K562 (cell line): ENCODE data around the gene SND1. TPM values are rescaled to one million over a fixed set of nuclear protein-coding genes. Genes with fewer than 3 reads are reported as not detected.

Experiments
- ASH1L ChIP-seq: fragments of 450-650 bp; IDR thresholded peaks from 2 replicates; pipeline ENCODE4 v1.6.1; 2018; ENCODE audit warnings: borderline replicate concordance, mild to moderate bottlenecking, low read depth; ENCODE audit not compliant: partially characterized antibody
- CCAR2 ChIP-seq: fragments of 200-400 bp; formaldehyde crosslinking; IDR thresholded peaks from 2 replicates; pipeline ENCODE4 v1.6.1; 2017; ENCODE audit warnings: mild to moderate bottlenecking, low read depth, low read length
- ESRRB ChIP-seq: fragments of 250-450 bp; sonication (Bioruptor Pico); IDR thresholded peaks from 2 replicates; pipeline ENCODE4 v1.5.0; 2020; ENCODE audit warnings: mild to moderate bottlenecking, moderate library complexity, borderline replicate concordance
- FOXP1 ChIP-seq: sonication (generic); formaldehyde crosslinking; IDR thresholded peaks from 2 replicates; pipeline ENCODE4 v1.8.0; 2022; ENCODE audit warnings: mild to moderate bottlenecking, missing genetic modification reagents
- HMGN3 ChIP-seq: IDR thresholded peaks from 2 replicates; pipeline ENCODE4 v1.6.1; 2011; ENCODE audit warnings: borderline replicate concordance, low read depth, mild to moderate bottlenecking, mixed read lengths, low read length; ENCODE audit not compliant: insufficient read length; ENCODE audit errors: extremely low read depth
- ID3 ChIP-seq, 2 experiments: fragments of 250-450 bp in 1 of 2; fragments of 450-650 bp in 1 of 2; sonication (Bioruptor Pico) in 1 of 2; IDR thresholded peaks; 2 replicates each; pipeline versions ENCODE4 v1.6.1 to v1.8.0; 2016 to 2021; ENCODE audit warnings: mild to moderate bottlenecking in 2 of 2, moderate library complexity in 2 of 2, missing compliant biosample characterization in 1 of 2, missing genetic modification characterization in 1 of 2
- MCM7 ChIP-seq, 2 experiments: fragments of 450-650 bp; IDR thresholded peaks; 2 replicates each; pipeline ENCODE4 v1.6.1; 2016 to 2018
- NFIC ChIP-seq: fragments of 450-650 bp; IDR thresholded peaks from 2 replicates; pipeline ENCODE4 v1.6.1; 2017; ENCODE audit warnings: mild to moderate bottlenecking, inconsistent platforms
- NFXL1 ChIP-seq: fragments of 450-650 bp; formaldehyde crosslinking; IDR thresholded peaks from 2 replicates; pipeline ENCODE4 v1.4.0; 2021; ENCODE audit warnings: mild to moderate bottlenecking
- NFYB ChIP-seq: IDR thresholded peaks from 2 replicates; pipeline ENCODE4 v1.6.1; 2011; ENCODE audit warnings: mild to moderate bottlenecking, moderate library complexity; ENCODE audit not compliant: insufficient read length; ENCODE audit errors: extremely low read depth
- PATZ1 ChIP-seq: fragments of 250-450 bp; sonication (Bioruptor Pico); IDR thresholded peaks from 2 replicates; pipeline ENCODE4 v1.5.0; 2020; ENCODE audit warnings: mild to moderate bottlenecking, borderline replicate concordance
- TAF15 ChIP-seq: fragments of 200-400 bp; formaldehyde crosslinking; IDR thresholded peaks from 2 replicates; pipeline ENCODE4 v1.6.1; 2017; ENCODE audit warnings: mild to moderate bottlenecking, low read depth, low read length, moderate library complexity
- TCFL5 ChIP-seq: fragments of 250-450 bp; sonication (Bioruptor Pico); conservative IDR thresholded peaks from 2 replicates; pipeline ENCODE4 v1.6.1; 2021; ENCODE audit warnings: mild to moderate bottlenecking, moderate library complexity, matching md5 sums
- ZBTB9 ChIP-seq: fragments of 450-650 bp; formaldehyde crosslinking; IDR thresholded peaks from 2 replicates; pipeline ENCODE4 v1.4.0; 2020; ENCODE audit warnings: mild to moderate bottlenecking, moderate library complexity
- ZNF395 ChIP-seq: fragments of 200-800 bp; sonication (Bioruptor generic); IDR thresholded peaks from 2 replicates; pipeline ENCODE4 v1.6.1; 2017; ENCODE audit warnings: missing genetic modification characterization, missing compliant biosample characterization
- ZNF551 ChIP-seq: fragments of 250-450 bp; sonication (Bioruptor Pico); IDR thresholded peaks from 2 replicates; pipeline ENCODE4 v1.5.0; 2021; ENCODE audit warnings: mild to moderate bottlenecking, moderate library complexity
- ZNF589 ChIP-seq: fragments of 200-800 bp; sonication (Bioruptor generic); IDR thresholded peaks from 2 replicates; pipeline ENCODE4 v1.6.1; 2016; ENCODE audit warnings: low read depth, missing genetic modification characterization, missing compliant biosample characterization
- ZNF785 ChIP-seq: fragments of 250-450 bp; sonication (Bioruptor Pico); IDR thresholded peaks from 2 replicates; pipeline ENCODE4 v1.4.0; 2020; ENCODE audit warnings: mild to moderate bottlenecking
- polyA plus RNA-seq, 8 experiments: library from polyadenylated mRNA; depleted of rRNA in 4 of 8; stranded (reverse) in 5 of 8; unstranded in 3 of 8; fragments of >200 nt; fragmentation: Nextera tagmentation in 2 of 8; fragmentation: Illumina TruSeq in 1 of 8; extraction: Ambion mirVana in 2 of 8; extraction: Trizol in 1 of 8; gene quantifications; 2 replicates each; pipeline versions ENCODE4 v1.2.1 to v1.2.3, GENCODE V29; 2011 to 2014; ENCODE audit warnings: inconsistent platforms in 1 of 8, missing spikeins in 1 of 8
- total RNA-seq, 7 experiments: library from RNA; depleted of rRNA in 6 of 7; stranded (reverse); fragments of >200 nt in 6 of 7; fragmentation: Illumina TruSeq in 2 of 7; extraction: Trizol in 2 of 7; gene quantifications; 2 replicates each; pipeline versions ENCODE4 v1.2.1 to v1.2.3, GENCODE V29; 2011 to 2021; ENCODE audit warnings: low replicate concordance in 1 of 7
- TF ChIP-seq, protein P1 (sequence below): fragments of 450-650 bp; formaldehyde crosslinking; IDR thresholded peaks from 2 replicates; pipeline ENCODE4 v1.4.0; 2020; ENCODE audit warnings: mild to moderate bottlenecking, moderate library complexity
- TF ChIP-seq, protein P2 (sequence below): fragments of 450-650 bp; IDR thresholded peaks from 2 replicates; pipeline ENCODE4 v1.6.1; 2017; ENCODE audit warnings: mild to moderate bottlenecking, moderate library complexity

Gene SND1
- total and polyA plus RNA-seq, 9 of the 15 experiments (the other 6 are each of a cell fraction or from before 2014, with no cell fraction given) = 46.5 to 307 (median 191) TPM

GRCh38 chr7:128103498-128104107 is 451.6 kb downstream of the SND1 start (continued):
- peak; percentile 12 for TF ChIP-seq HMGN3
- TF ChIP-seq FOXP1 = no peak
- TF ChIP-seq ZNF551 (CRISPR knock-in tag) = no peak
- TF ChIP-seq ESRRB = no peak
- TF ChIP-seq ZNF395 (CRISPR knock-in tag) = no peak
- TF ChIP-seq NFYB = no peak
- TF ChIP-seq ZNF589 = no peak
- no peak for TF ChIP-seq CCAR2
- no peak for TF ChIP-seq NFXL1 (CRISPR knock-in tag)
- TF ChIP-seq ZBTB9 (CRISPR knock-in tag) = no peak
- no peak for TF ChIP-seq TAF15
- no peak for TF ChIP-seq ZNF785
- no peak for TF ChIP-seq MCM7 (IDR thresholded peaks at IDR 0.05)
- TF ChIP-seq ASH1L = no peak
- TF ChIP-seq, protein P1, sequence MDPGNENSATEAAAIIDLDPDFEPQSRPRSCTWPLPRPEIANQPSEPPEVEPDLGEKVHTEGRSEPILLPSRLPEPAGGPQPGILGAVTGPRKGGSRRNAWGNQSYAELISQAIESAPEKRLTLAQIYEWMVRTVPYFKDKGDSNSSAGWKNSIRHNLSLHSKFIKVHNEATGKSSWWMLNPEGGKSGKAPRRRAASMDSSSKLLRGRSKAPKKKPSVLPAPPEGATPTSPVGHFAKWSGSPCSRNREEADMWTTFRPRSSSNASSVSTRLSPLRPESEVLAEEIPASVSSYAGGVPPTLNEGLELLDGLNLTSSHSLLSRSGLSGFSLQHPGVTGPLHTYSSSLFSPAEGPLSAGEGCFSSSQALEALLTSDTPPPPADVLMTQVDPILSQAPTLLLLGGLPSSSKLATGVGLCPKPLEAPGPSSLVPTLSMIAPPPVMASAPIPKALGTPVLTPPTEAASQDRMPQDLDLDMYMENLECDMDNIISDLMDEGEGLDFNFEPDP (CRISPR knock-in tag) = no peak
- TF ChIP-seq PATZ1 (CRISPR knock-in tag) = no peak
- TF ChIP-seq NFIC = peak; percentile 20; the same call in 1 of the 2 replicates
- no peak for TF ChIP-seq ID3 (CRISPR knock-in tag; IDR thresholded peaks at IDR 0.05)
- no peak for TF ChIP-seq ID3 (tag; IDR thresholded peaks at IDR 0.05)
- no peak for TF ChIP-seq TCFL5 (CRISPR knock-in tag)
- TF ChIP-seq, protein P2, sequence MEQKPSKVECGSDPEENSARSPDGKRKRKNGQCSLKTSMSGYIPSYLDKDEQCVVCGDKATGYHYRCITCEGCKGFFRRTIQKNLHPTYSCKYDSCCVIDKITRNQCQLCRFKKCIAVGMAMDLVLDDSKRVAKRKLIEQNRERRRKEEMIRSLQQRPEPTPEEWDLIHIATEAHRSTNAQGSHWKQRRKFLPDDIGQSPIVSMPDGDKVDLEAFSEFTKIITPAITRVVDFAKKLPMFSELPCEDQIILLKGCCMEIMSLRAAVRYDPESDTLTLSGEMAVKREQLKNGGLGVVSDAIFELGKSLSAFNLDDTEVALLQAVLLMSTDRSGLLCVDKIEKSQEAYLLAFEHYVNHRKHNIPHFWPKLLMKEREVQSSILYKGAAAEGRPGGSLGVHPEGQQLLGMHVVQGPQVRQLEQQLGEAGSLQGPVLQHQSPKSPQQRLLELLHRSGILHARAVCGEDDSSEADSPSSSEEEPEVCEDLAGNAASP = no peak
